Esophagus muscularis mucosa (tissue), 4 donors: ENCODE measurements around the gene PIEZO1. TPM values are rescaled to one million over a fixed set of nuclear protein-coding genes. Genes with fewer than 3 reads are reported as not detected.
A peak's percentile ranks its signal among the peaks of the same experiment; 100 is the strongest.

Experiments
- DNase-seq: peaks from one replicate; pipeline ENCODE4 v3.0.0-alpha.2; 2017; ENCODE audit errors: extremely low spot score
- H3K27ac ChIP-seq, 4 donors: fragments of 200-600 bp; sonication (generic); replicated peaks in 1 of 4; 1 replicate in 3 of 4; 2 replicates in 1 of 4; pipeline ENCODE4 v1.5.1; 2016 to 2019; ENCODE audit warnings: mild to moderate bottlenecking in 1 of 4
- H3K27me3 ChIP-seq, 4 donors: fragments of 200-600 bp; sonication (generic); one replicate each; pipeline versions ENCODE4 v1.5.1 to v1.6.0; 2016 to 2019
- H3K36me3 ChIP-seq, 4 donors: fragments of 200-600 bp; sonication (generic); one replicate each; pipeline ENCODE4 v1.5.1; 2016 to 2019
- H3K4me1 ChIP-seq, 4 donors: fragments of 200-600 bp; sonication (generic); one replicate each; pipeline ENCODE4 v1.5.1; 2016 to 2019
- H3K4me3 ChIP-seq, 4 donors: fragments of 200-600 bp; sonication (generic); 1 replicate in 2 of 4; 2 replicates in 2 of 4; pipeline ENCODE4 v1.5.1; 2016 to 2019; ENCODE audit warnings: mild to moderate bottlenecking in 4 of 4, moderate library complexity in 1 of 4
- H3K9me3 ChIP-seq, 4 donors: fragments of 200-600 bp; sonication (generic); 1 replicate in 3 of 4; 2 replicates in 1 of 4; pipeline ENCODE4 v1.5.1; 2016 to 2019
- EP300 ChIP-seq: sonication (generic); formaldehyde crosslinking; IDR thresholded peaks from one replicate; pipeline ENCODE4 v1.6.1; 2017; ENCODE audit warnings: antibody characterized with exemption
- POLR2A ChIP-seq: fragments of 450-650 bp; IDR thresholded peaks from one replicate; pipeline ENCODE4 v1.6.1; 2017; ENCODE audit warnings: antibody characterized with exemption, moderate library complexity, mild to moderate bottlenecking, low read depth
- POLR2AphosphoS5 ChIP-seq, 2 donors: sonication (generic); formaldehyde crosslinking; IDR thresholded peaks; one replicate each; pipeline ENCODE4 v1.6.1; 2017; ENCODE audit warnings: antibody characterized with exemption in 2 of 2
- WGBS: methylation state at CpG from one replicate; pipeline ENCODE4 v1.1.5; 2018; 5-methylcytosine and 5-hydroxymethylcytosine counted together
- intact Hi-C: fragments of 100-400 bp; cut with DNase I; formaldehyde crosslinking; loops from one replicate; pipeline ENCODE4 v1.15.1; 2023
- total RNA-seq, 4 donors: library from RNA; depleted of rRNA; stranded (reverse); fragments of >200 nt; gene quantifications; one replicate each; pipeline versions ENCODE4 v1.1.0 to v1.2.1, GENCODE V29; 2016
- TF ChIP-seq, protein P1 (sequence below), 3 experiments: fragments of 200-600 bp in 2 of 3; fragments of 450-650 bp in 1 of 3; sonication (generic) in 2 of 3; IDR thresholded peaks; one replicate each; pipeline ENCODE4 v1.5.1; 2017 to 2019; ENCODE audit warnings: antibody characterized with exemption in 3 of 3, mild to moderate bottlenecking in 2 of 3, moderate library complexity in 1 of 3

PIEZO1 gene
- total RNA-seq, 4 donors from 2014 or later, result 140 to 298 (median 182) TPM

DNA sequence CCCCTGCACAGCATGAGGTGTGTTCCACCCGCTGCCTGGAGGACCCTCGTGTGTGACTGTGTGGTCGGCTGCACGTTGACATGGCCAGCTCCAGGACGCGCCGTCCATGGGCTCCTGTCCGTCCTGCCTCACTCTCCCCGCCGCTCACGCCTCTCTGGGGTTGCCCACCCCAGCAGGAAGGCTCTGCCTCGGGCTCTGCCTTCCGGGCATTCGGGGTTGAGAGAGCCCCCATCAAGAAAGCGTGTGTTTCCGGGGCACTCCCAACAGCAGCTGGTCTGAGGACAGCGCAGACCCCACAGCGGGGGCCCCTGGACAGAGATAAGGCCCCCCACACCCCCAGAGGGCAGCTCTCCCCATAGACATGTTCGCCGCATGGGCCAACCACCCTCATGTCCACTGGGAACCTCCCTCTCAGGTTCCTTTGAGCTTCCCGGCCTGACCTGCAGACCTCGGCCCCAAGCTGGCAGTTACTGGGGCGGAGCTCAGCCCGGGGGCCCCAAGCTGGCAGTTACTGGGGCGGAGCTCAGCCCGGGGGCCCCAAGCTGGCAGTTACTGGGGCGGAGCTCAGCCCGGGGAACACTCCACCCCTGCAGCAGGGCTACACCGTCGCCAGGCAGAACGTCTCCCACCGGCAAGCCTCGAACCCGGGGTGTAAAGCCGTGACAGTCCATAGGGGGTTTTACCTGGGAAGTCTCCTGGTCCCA lies 8.4 kb upstream of the PIEZO1 start:
- no peak for DNase-seq
- Histone ChIP-seq H3K4me3 (no peak overlapping the region), H3K4me1 (peaks cover 5 to 11% (median 8%) of the 10 kb centered on the region in 4 donors), H3K9me3 (no peaks in the 10 kb centered on the region), H3K27ac (no peak overlapping the region), H3K36me3 (no peaks in the 10 kb centered on the region), H3K27me3 (peaks cover 0 to 52% (median 3%) of the 10 kb centered on the region in 4 donors)
- WGBS, result 59% methylated on average over 14 of the region's 35 CpGs
- TF ChIP-seq, protein P1, sequence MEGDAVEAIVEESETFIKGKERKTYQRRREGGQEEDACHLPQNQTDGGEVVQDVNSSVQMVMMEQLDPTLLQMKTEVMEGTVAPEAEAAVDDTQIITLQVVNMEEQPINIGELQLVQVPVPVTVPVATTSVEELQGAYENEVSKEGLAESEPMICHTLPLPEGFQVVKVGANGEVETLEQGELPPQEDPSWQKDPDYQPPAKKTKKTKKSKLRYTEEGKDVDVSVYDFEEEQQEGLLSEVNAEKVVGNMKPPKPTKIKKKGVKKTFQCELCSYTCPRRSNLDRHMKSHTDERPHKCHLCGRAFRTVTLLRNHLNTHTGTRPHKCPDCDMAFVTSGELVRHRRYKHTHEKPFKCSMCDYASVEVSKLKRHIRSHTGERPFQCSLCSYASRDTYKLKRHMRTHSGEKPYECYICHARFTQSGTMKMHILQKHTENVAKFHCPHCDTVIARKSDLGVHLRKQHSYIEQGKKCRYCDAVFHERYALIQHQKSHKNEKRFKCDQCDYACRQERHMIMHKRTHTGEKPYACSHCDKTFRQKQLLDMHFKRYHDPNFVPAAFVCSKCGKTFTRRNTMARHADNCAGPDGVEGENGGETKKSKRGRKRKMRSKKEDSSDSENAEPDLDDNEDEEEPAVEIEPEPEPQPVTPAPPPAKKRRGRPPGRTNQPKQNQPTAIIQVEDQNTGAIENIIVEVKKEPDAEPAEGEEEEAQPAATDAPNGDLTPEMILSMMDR (IDR thresholded peaks at IDR 0.05), result no peak
- no peak for TF ChIP-seq POLR2A
- intact Hi-C loops, result no loop called here

DNA sequence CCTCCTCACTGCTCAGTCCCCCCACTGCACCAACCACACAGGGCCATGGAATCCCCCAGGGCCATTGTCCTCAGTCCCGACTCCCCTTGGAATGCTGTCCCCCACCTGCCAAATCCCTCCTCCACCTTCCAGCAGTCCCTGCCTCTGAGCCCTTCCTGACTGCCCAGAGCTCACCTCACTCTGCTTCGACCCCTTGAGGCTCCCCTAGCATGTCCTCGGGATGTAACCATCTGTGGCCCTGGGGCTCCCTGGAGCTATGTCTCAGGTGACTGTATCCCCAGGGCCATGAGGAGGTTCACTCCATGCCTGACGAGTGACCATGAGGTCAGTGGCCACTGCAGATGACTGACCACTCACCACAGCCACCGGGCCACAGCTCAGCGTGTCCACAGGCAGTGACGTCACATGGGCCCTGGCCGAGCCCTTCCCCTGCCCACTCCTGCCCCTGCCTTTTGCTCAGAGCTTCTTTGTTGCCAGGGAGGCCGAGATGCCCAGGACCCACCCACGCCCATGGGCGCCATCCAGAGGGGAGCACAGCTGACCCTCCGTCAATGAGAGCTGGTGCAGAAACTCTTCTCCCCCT lies 7.7 kb upstream of the PIEZO1 start:
- Histone ChIP-seq H3K36me3 (no peaks in the 10 kb centered on the region), H3K27ac (no peak overlapping the region), H3K27me3 (peaks cover 0 to 52% (median 3%) of the 10 kb centered on the region in 4 donors), H3K9me3 (no peaks in the 10 kb centered on the region), H3K4me1 (peaks cover 5 to 11% (median 8%) of the 10 kb centered on the region in 4 donors), H3K4me3 (no peak overlapping the region)
- intact Hi-C loops, result no loop called here
- WGBS, result 70% methylated on average over 11 of the region's 12 CpGs
- DNase-seq, result no peak
- TF ChIP-seq EP300 (no peak), POLR2A (no peak), POLR2AphosphoS5 (IDR thresholded peaks at IDR 0.05) (no peak)
- TF ChIP-seq, protein P1 (IDR thresholded peaks at IDR 0.05), result no peak

DNA sequence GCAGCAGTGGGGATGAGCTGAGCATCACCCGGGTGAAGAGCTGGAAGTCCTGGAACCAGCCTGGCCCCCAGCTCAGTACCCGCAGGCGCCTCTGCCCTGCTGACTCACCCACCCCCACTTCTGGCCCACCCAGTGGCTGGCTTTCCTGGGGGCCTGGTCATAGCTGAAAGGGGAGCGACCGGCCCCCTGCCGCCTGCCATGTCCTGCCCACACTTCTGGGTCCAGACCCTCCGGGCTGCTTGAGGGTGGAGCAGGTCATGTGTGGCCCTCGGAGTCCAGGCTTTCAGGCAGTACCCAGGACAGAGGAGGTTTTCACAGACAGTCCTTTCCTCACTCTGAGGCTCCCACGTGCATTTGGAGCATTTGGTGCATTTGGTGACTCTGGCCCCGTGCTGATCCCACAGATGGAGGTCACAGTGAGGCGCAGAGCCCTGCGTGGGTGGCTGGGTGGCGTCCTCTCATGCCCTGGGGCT lies 7.1 kb upstream of the PIEZO1 start:
- TF ChIP-seq POLR2A, result no peak
- TF ChIP-seq, protein P1 (IDR thresholded peaks at IDR 0.05), result no peak
- TF ChIP-seq EP300, result no peak
- TF ChIP-seq POLR2AphosphoS5 (IDR thresholded peaks at IDR 0.05), result no peak
- DNase-seq, result no peak
- no peaks in the 10 kb centered on the region for H3K36me3 ChIP-seq
- 49% methylated on average over 4 of the region's 13 CpGs for WGBS
- H3K27ac ChIP-seq, result no peak overlapping the region
- peaks cover 0 to 52% (median 3%) of the 10 kb centered on the region in 4 donors for H3K27me3 ChIP-seq
- intact Hi-C loops, result no loop called here
- H3K9me3 ChIP-seq, result no peaks in the 10 kb centered on the region
- H3K4me1 ChIP-seq, result peaks cover 5 to 11% (median 8%) of the 10 kb centered on the region in 4 donors
- no peak overlapping the region for H3K4me3 ChIP-seq

DNA sequence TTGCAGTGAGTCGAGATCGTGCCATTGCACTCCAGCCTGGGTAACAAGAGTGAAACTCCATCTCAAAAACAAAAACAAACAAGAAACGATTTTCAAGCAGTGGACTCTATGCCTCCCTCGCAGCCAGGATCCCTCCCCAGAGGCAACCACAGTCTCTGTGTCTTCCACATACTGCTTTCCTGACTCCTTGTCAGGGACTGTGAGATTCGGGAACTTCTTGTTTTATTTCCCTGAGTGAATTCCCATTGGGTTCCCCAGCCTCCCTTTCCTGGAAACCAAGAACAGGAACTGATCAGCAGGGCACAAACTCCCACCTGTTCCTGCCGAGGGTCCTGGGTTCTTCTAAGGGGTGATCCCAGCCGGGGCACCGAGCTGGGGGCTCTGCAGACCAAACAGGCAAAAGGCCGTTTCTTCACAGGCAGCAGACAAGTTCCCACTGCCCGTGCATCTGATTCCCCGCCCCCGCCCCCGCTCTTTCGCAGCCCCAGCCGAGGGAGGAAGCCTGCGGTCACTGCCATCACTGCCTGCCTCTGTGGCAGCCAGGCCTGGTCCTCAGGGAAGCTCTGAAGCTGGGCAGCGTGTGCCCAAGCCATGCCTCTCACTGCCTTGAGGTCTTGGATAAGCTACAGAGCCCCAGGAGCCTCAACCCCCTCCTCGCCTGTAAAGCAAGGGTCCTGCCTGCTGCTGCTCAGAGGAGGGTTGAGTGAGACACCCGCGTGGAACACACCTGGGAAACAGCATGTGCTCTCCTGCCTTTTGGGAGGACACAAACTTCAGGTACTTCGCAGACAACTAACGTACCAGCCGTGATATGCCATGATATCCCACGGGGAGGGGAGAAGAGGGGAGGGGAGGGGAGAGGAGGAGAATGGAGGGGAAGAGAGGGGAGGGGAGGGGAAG lies 5.5 kb upstream of the PIEZO1 start:
- intact Hi-C loops, result no loop called here
- Histone ChIP-seq H3K27me3 (peaks cover 0 to 43% (median 3%) of the 10 kb centered on the region in 4 donors), H3K36me3 (no peaks in the 10 kb centered on the region), H3K9me3 (no peaks in the 10 kb centered on the region), H3K4me3 (peak overlapping the region in 1 of 4 donors; percentile 12), H3K4me1 (peaks cover 6 to 14% (median 10%) of the 10 kb centered on the region in 4 donors), H3K27ac (peak overlapping the region in 1 of 4 donors; percentile 10)
- TF ChIP-seq POLR2A (no peak), EP300 (no peak), POLR2AphosphoS5 (IDR thresholded peaks at IDR 0.05) (no peak)
- TF ChIP-seq, protein P1 (IDR thresholded peaks at IDR 0.05), result no peak
- no peak for DNase-seq
- WGBS, result 41% methylated on average over 11 of the region's 24 CpGs
